GM18498 (cell line): Measurements from ENCODE around the gene VASH2.
"Not testable (repeated sequence)": the region's sequence is repeated elsewhere in the genome, so short reads cannot be mapped to it uniquely, and the experiment has no call there.

Experiments used
- ATAC-seq: cut with Tn5 transposase; IDR thresholded peaks from one replicate; pipeline ENCODE4 v1.9.1; 2021; ENCODE audit warnings: mild to moderate bottlenecking, moderate library complexity; ENCODE audit not compliant: unreplicated experiment

The VASH2 gene

GRCh38 chr1:212954514-212954913, 4.2 kb downstream of the VASH2 start:
- no peak for ATAC-seq

- ATAC-seq, result no peak
These were observed 4.8 kb downstream of the VASH2 start for GRCh38 chr1:212955098-212955497.

- peak; percentile 33 for ATAC-seq
These were observed 5.8 kb downstream of the VASH2 start for GRCh38 chr1:212955961-212956620.

GRCh38 chr1:212957546-212957945, 7.2 kb downstream of the VASH2 start:
- no peak for ATAC-seq

GRCh38 chr1:212958175-212958574, 7.8 kb downstream of the VASH2 start:
- no peak for ATAC-seq

- peak; percentile 74 for ATAC-seq
These were observed 9.2 kb downstream of the VASH2 start for GRCh38 chr1:212959266-212960220.

- no peak for ATAC-seq
These were observed 10.6 kb downstream of the VASH2 start for GRCh38 chr1:212960932-212961331.

GRCh38 chr1:212962509-212962908, 12.2 kb downstream of the VASH2 start:
- no peak for ATAC-seq

GRCh38 chr1:212964102-212964501, 13.8 kb downstream of the VASH2 start:
- no peak for ATAC-seq

GRCh38 chr1:212964993-212965392, 14.7 kb downstream of the VASH2 start:
- ATAC-seq, result not testable (repeated sequence)

GRCh38 chr1:212966616-212967015, 16.3 kb downstream of the VASH2 start:
- no peak for ATAC-seq

GRCh38 chr1:212967801-212968200, 17.5 kb downstream of the VASH2 start:
- ATAC-seq, result peak; percentile 69

GRCh38 chr1:212968368-212968863, 18.1 kb downstream of the VASH2 start:
- ATAC-seq, result no peak

- ATAC-seq, result no peak
These were observed 19.7 kb downstream of the VASH2 start for GRCh38 chr1:212970085-212970484.

GRCh38 chr1:212971312-212971711, 21.0 kb downstream of the VASH2 start:
- ATAC-seq, result no peak

- no peak for ATAC-seq
These were observed 23.1 kb downstream of the VASH2 start for GRCh38 chr1:212973426-212973825.

- ATAC-seq, result no peak
These were observed 23.6 kb downstream of the VASH2 start for GRCh38 chr1:212973899-212974298.

- ATAC-seq, result no peak
These were observed 24.4 kb downstream of the VASH2 start for GRCh38 chr1:212974711-212975110.

- ATAC-seq, result no peak
These were observed 25.0 kb downstream of the VASH2 start for GRCh38 chr1:212975111-212975918.

GRCh38 chr1:212976586-212976985, 26.2 kb downstream of the VASH2 start:
- ATAC-seq, result no peak
